Measurements from ENCODE around the gene KCNQ5.

KCNQ5 gene

DNA sequence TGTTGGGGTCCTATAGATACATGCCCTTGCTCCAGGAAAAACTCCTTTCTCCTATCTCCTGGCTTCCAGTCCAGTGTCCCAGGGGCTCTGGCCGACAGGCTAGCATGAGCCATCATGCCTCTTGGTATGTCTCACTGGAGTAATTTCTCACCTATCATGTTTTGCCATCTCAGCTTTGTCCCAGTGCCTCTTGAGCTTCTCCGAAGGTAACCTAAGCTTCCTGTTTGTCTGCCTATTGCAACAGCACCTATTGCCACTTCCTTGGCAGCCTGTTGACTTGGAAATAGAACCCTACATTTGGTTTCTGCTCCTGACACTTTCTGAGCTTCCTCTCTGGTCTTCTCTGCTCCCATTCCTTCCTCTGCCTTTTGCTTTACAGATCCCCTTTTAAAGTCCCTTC is 197.7 kb downstream of the KCNQ5 start:
- H3K9me3 ChIP-seq (ENCODE audit: control insufficient read depth, insufficient read depth, low read length): no peaks in the 10 kb centered on the region
- H3K4me3 ChIP-seq (ENCODE audit: low read length): no peak overlapping the region
- H3K36me3 ChIP-seq (ENCODE audit: control insufficient read depth, insufficient read depth, low read length): no peaks in the 10 kb centered on the region
- no CpG with 5 or more reads among the region's 2 CpGs for WGBS (ENCODE audit: insufficient coverage, insufficient read length)
- no peaks in the 10 kb centered on the region for H3K27me3 ChIP-seq (ENCODE audit: control insufficient read depth, insufficient read depth, low read length)
- no peak for DNase-seq (ENCODE audit: low read depth, low spot score)
- no peak overlapping the region for H3K27ac ChIP-seq (ENCODE audit: low read length)
- H3K4me1 ChIP-seq (ENCODE audit: control insufficient read depth, insufficient read depth, low read length): no peaks in the 10 kb centered on the region; the same call in 1 of the 2 replicates

- Histone ChIP-seq H3K27ac (ENCODE audit: low read length) (no peak overlapping the region), H3K27me3 (ENCODE audit: control insufficient read depth, insufficient read depth, low read length) (no peaks in the 10 kb centered on the region), H3K36me3 (ENCODE audit: control insufficient read depth, insufficient read depth, low read length) (no peaks in the 10 kb centered on the region), H3K9me3 (ENCODE audit: control insufficient read depth, insufficient read depth, low read length) (no peaks in the 10 kb centered on the region), H3K4me3 (ENCODE audit: low read length) (no peak overlapping the region), H3K4me1 (ENCODE audit: control insufficient read depth, insufficient read depth, low read length) (no peaks in the 10 kb centered on the region; the same call in 1 of the 2 replicates)
- DNase-seq (ENCODE audit: low read depth, low spot score): no peak
- 100% methylated on average over 1 of the region's 3 CpGs for WGBS (ENCODE audit: insufficient coverage, insufficient read length)
Observed at GRCh38 chr6:72820153-72820552, 198.3 kb downstream of the KCNQ5 start.

DNA sequence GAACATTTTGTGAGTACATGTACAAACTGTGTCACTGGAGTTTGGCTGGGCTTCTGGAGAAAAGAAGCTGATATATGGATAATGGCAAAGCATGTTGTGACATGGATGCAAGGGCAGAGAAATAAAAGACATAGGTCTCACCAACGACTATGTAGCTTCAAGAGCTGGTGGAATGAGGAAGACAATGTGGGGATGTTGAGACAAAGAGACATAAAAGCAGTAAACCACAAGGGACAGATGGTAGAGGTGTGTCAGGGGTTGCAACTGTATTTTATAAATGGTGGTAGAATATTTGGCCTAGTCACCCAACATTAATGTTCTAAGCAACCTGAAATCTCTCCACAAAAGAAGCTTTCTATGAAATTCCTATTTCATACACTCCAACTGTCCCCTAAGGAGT is 199.0 kb downstream of the KCNQ5 start:
- no peaks in the 10 kb centered on the region for H3K36me3 ChIP-seq (ENCODE audit: control insufficient read depth, insufficient read depth, low read length)
- no peak for DNase-seq (ENCODE audit: low read depth, low spot score)
- no peaks in the 10 kb centered on the region for H3K27me3 ChIP-seq (ENCODE audit: control insufficient read depth, insufficient read depth, low read length)
- no CpG with 5 or more reads among the region's 1 CpG for whole genome bisulfite sequencing (ENCODE audit: insufficient coverage, insufficient read length)
- no peak overlapping the region for H3K4me3 ChIP-seq (ENCODE audit: low read length)
- H3K9me3 ChIP-seq (ENCODE audit: control insufficient read depth, insufficient read depth, low read length): no peaks in the 10 kb centered on the region
- H3K4me1 ChIP-seq (ENCODE audit: control insufficient read depth, insufficient read depth, low read length): no peaks in the 10 kb centered on the region; the same call in 1 of the 2 replicates
- H3K27ac ChIP-seq (ENCODE audit: low read length): no peak overlapping the region

GRCh38 chr6:72822023-72822422 is 200.2 kb downstream of the KCNQ5 start:
- no peaks in the 10 kb centered on the region; the same call in 1 of the 2 replicates for H3K4me1 ChIP-seq (ENCODE audit: control insufficient read depth, insufficient read depth, low read length)
- no peak overlapping the region for H3K4me3 ChIP-seq (ENCODE audit: low read length)
- no peaks in the 10 kb centered on the region for H3K36me3 ChIP-seq (ENCODE audit: control insufficient read depth, insufficient read depth, low read length)
- H3K9me3 ChIP-seq (ENCODE audit: control insufficient read depth, insufficient read depth, low read length): no peaks in the 10 kb centered on the region
- no peaks in the 10 kb centered on the region for H3K27me3 ChIP-seq (ENCODE audit: control insufficient read depth, insufficient read depth, low read length)
- no peak for DNase-seq (ENCODE audit: low read depth, low spot score)
- WGBS (ENCODE audit: insufficient coverage, insufficient read length): no CpG with 5 or more reads among the region's 1 CpG
- no peak overlapping the region for H3K27ac ChIP-seq (ENCODE audit: low read length)

- H3K4me3 ChIP-seq (ENCODE audit: low read length): no peak overlapping the region
- H3K4me1 ChIP-seq (ENCODE audit: control insufficient read depth, insufficient read depth, low read length): no peaks in the 10 kb centered on the region; the same call in 1 of the 2 replicates
- no peak overlapping the region for H3K27ac ChIP-seq (ENCODE audit: low read length)
- H3K9me3 ChIP-seq (ENCODE audit: control insufficient read depth, insufficient read depth, low read length): no peaks in the 10 kb centered on the region
- no CpG with 5 or more reads among the region's 1 CpG for WGBS (ENCODE audit: insufficient coverage, insufficient read length)
- H3K36me3 ChIP-seq (ENCODE audit: control insufficient read depth, insufficient read depth, low read length): no peaks in the 10 kb centered on the region
- no peaks in the 10 kb centered on the region for H3K27me3 ChIP-seq (ENCODE audit: control insufficient read depth, insufficient read depth, low read length)
- DNase-seq (ENCODE audit: low read depth, low spot score): peak; percentile 13
Observed at GRCh38 chr6:72822691-72823090, 200.8 kb downstream of the KCNQ5 start.

- Histone ChIP-seq H3K4me1 (ENCODE audit: control insufficient read depth, insufficient read depth, low read length) (no peaks in the 10 kb centered on the region; the same call in 1 of the 2 replicates), H3K9me3 (ENCODE audit: control insufficient read depth, insufficient read depth, low read length) (no peaks in the 10 kb centered on the region), H3K27ac (ENCODE audit: low read length) (no peak overlapping the region), H3K27me3 (ENCODE audit: control insufficient read depth, insufficient read depth, low read length) (no peaks in the 10 kb centered on the region), H3K36me3 (ENCODE audit: control insufficient read depth, insufficient read depth, low read length) (no peaks in the 10 kb centered on the region), H3K4me3 (ENCODE audit: low read length) (no peak overlapping the region)
- no CpG with 5 or more reads among the region's 2 CpGs for WGBS (ENCODE audit: insufficient coverage, insufficient read length)
- DNase-seq (ENCODE audit: low read depth, low spot score): no peak
Observed at GRCh38 chr6:72824833-72825232, 203.0 kb downstream of the KCNQ5 start.

DNA sequence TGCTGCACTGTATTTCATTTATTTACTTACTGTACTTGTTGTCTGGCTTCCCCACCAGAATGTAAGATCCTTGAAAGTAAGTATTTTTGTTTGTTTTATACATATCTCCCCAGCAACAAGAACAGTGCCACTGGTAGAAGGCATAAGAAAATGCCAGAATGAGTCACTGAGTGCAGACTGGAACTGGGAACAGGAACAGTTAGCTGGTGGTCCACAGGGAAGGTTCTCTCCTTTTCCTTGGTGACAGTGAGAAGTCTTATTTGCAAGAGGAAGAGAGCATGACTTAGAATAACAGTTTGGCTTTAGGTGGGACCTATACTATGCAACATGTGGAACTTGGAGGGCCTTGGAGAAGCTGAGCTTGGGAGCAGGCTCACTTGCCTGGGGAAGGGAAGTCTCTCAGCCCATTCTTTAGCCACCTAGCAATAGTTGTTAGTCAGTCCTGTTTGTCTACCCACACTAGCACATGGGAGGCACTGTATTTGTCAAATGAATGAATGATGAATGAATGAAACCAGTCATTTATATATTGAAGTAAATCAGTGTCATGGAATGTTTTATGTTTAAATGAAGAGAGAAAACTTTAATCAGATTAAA is 203.5 kb downstream of the KCNQ5 start:
- no peaks in the 10 kb centered on the region for H3K27me3 ChIP-seq (ENCODE audit: control insufficient read depth, insufficient read depth, low read length)
- H3K9me3 ChIP-seq (ENCODE audit: control insufficient read depth, insufficient read depth, low read length): no peaks in the 10 kb centered on the region
- H3K4me3 ChIP-seq (ENCODE audit: low read length): no peak overlapping the region
- no peak overlapping the region for H3K27ac ChIP-seq (ENCODE audit: low read length)
- no peaks in the 10 kb centered on the region for H3K36me3 ChIP-seq (ENCODE audit: control insufficient read depth, insufficient read depth, low read length)
- H3K4me1 ChIP-seq (ENCODE audit: control insufficient read depth, insufficient read depth, low read length): no peaks in the 10 kb centered on the region; the same call in 1 of the 2 replicates
- no peak for DNase-seq (ENCODE audit: low read depth, low spot score)

GRCh38 chr6:72826037-72826436 is 204.2 kb downstream of the KCNQ5 start:
- H3K27ac ChIP-seq (ENCODE audit: low read length): no peak overlapping the region
- no peaks in the 10 kb centered on the region for H3K36me3 ChIP-seq (ENCODE audit: control insufficient read depth, insufficient read depth, low read length)
- DNase-seq (ENCODE audit: low read depth, low spot score): no peak
- H3K27me3 ChIP-seq (ENCODE audit: control insufficient read depth, insufficient read depth, low read length): no peaks in the 10 kb centered on the region
- H3K9me3 ChIP-seq (ENCODE audit: control insufficient read depth, insufficient read depth, low read length): no peaks in the 10 kb centered on the region
- H3K4me3 ChIP-seq (ENCODE audit: low read length): no peak overlapping the region
- WGBS (ENCODE audit: insufficient coverage, insufficient read length): no CpG with 5 or more reads among the region's 1 CpG
- H3K4me1 ChIP-seq (ENCODE audit: control insufficient read depth, insufficient read depth, low read length): no peaks in the 10 kb centered on the region; the same call in 1 of the 2 replicates

GRCh38 chr6:72826744-72827438 is 205.0 kb downstream of the KCNQ5 start:
- WGBS (ENCODE audit: insufficient coverage, insufficient read length): no CpG with 5 or more reads among the region's 1 CpG
- no peak for DNase-seq (ENCODE audit: low read depth, low spot score)
- Histone ChIP-seq H3K4me3 (ENCODE audit: low read length) (no peak overlapping the region), H3K9me3 (ENCODE audit: control insufficient read depth, insufficient read depth, low read length) (no peaks in the 10 kb centered on the region), H3K36me3 (ENCODE audit: control insufficient read depth, insufficient read depth, low read length) (no peaks in the 10 kb centered on the region), H3K27me3 (ENCODE audit: control insufficient read depth, insufficient read depth, low read length) (no peaks in the 10 kb centered on the region), H3K27ac (ENCODE audit: low read length) (no peak overlapping the region), H3K4me1 (ENCODE audit: control insufficient read depth, insufficient read depth, low read length) (no peaks in the 10 kb centered on the region)

- Histone ChIP-seq H3K27me3 (ENCODE audit: control insufficient read depth, insufficient read depth, low read length) (no peaks in the 10 kb centered on the region), H3K9me3 (ENCODE audit: control insufficient read depth, insufficient read depth, low read length) (no peaks in the 10 kb centered on the region), H3K27ac (ENCODE audit: low read length) (no peak overlapping the region), H3K4me3 (ENCODE audit: low read length) (no peak overlapping the region), H3K36me3 (ENCODE audit: control insufficient read depth, insufficient read depth, low read length) (no peaks in the 10 kb centered on the region), H3K4me1 (ENCODE audit: control insufficient read depth, insufficient read depth, low read length) (no peaks in the 10 kb centered on the region)
- no peak for DNase-seq (ENCODE audit: low read depth, low spot score)
- WGBS (ENCODE audit: insufficient coverage, insufficient read length): no CpG with 5 or more reads among the region's 2 CpGs
Observed at GRCh38 chr6:72828904-72829303, 207.0 kb downstream of the KCNQ5 start.

DNA sequence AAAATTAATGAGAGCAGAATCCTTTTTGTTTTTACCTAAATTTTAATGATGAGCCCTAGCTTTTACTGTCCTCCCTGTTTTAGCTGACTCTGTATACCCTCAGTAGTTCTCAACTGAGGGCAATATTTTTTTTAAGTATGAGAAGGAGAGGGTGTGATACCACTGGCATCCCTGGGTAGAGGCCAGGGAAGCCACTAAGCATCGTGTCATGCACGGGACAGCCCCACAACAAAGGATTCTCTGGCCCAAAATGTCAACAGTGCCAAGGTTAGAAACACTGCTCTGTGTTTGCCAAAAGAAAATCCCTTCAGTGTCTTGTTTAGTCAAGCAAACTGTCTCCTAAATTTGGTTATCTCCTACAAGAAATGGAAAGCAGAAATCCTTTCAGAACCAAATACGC is 210.4 kb downstream of the KCNQ5 start:
- no peaks in the 10 kb centered on the region for H3K4me1 ChIP-seq (ENCODE audit: control insufficient read depth, insufficient read depth, low read length)
- DNase-seq (ENCODE audit: low read depth, low spot score): no peak
- H3K27me3 ChIP-seq (ENCODE audit: control insufficient read depth, insufficient read depth, low read length): no peaks in the 10 kb centered on the region
- H3K4me3 ChIP-seq (ENCODE audit: low read length): no peak overlapping the region
- H3K27ac ChIP-seq (ENCODE audit: low read length): no peak overlapping the region
- WGBS (ENCODE audit: insufficient coverage, insufficient read length): no CpG with 5 or more reads among the region's 3 CpGs
- no peaks in the 10 kb centered on the region for H3K9me3 ChIP-seq (ENCODE audit: control insufficient read depth, insufficient read depth, low read length)
- no peaks in the 10 kb centered on the region for H3K36me3 ChIP-seq (ENCODE audit: control insufficient read depth, insufficient read depth, low read length)

All from iPS DF 6.9 (cell line).